HCT116 (cell line): ENCODE data around the gene CLEC2B. TPM values are rescaled to one million over a fixed set of nuclear protein-coding genes. Genes with fewer than 3 reads are reported as not detected.
A peak's percentile ranks its signal among the peaks of the same experiment; 100 is the strongest.

Experiments
- ATAC-seq: fragments of 200-7000 bp; cut with Tn5 transposase; 2 replicates; pipeline ENCODE4 v1.9.1; 2020; ENCODE audit warnings: mild to moderate bottlenecking, moderate library complexity
- BruUV-seq: library from RNA; stranded (reverse); fragments of 400-500 nt; replicated peaks from 2 replicates; lab custom pipeline; 2021; lab: Mats Ljungman, UMichigan
- CTCF ChIA-PET: fragments of 300-600 bp; sonication (Branson Sonifier 250); formaldehyde crosslinking; loops from one replicate; lab custom pipeline; 2021; ENCODE audit warnings: antibody characterized with exemption; lab: Charles Lee
- POLR2A ChIA-PET: fragments of 300-600, 350-600 bp; sonication (Branson Sonifier 250); formaldehyde crosslinking; loops from one replicate; lab custom pipeline; 2021; ENCODE audit warnings: antibody characterized with exemption; lab: Charles Lee
- RAD21 ChIA-PET, 2 experiments: fragments of 300-600 bp; sonication (Branson Sonifier 250); formaldehyde crosslinking; loops; one replicate each; lab custom pipeline; 2023; ENCODE audit warnings: low total read pairs in 2 of 2; ENCODE audit not compliant: uncharacterized antibody in 2 of 2, unreplicated experiment in 2 of 2, low non-redundant PET in 1 of 2; lab: Charles Lee
- DNase-seq: peaks from one replicate; pipeline ENCODE4 v3.0.0-alpha.2; 2010; ENCODE audit warnings: low read depth, low spot score
- H2AFZ ChIP-seq: fragments of 200-600 bp; shearing (Covaris generic), sonication (generic); 2 replicates; pipeline ENCODE4 v1.6.1; 2017; ENCODE audit warnings: low read depth, mixed run types, mixed read lengths, antibody characterized with exemption, low read length; ENCODE audit not compliant: poor library complexity, severe bottlenecking
- H3K27ac ChIP-seq: 2 replicates; pipeline ENCODE4 v1.5.1; 2012; ENCODE audit warnings: low read depth, low read length
- H3K27me3 ChIP-seq: fragments of 200-600 bp; sonication (generic); 2 replicates; pipeline ENCODE4 v1.6.1; 2016; ENCODE audit warnings: mixed run types, low read length, mixed read lengths; ENCODE audit not compliant: insufficient read depth
- H3K36me3 ChIP-seq, 2 experiments: fragments of 200-500 bp in 1 of 2; fragments of 200-600 bp in 1 of 2; sonication (Bioruptor generic) in 1 of 2; sonication (generic) in 1 of 2; 2 replicates each; pipeline versions ENCODE4 v1.5.1 to v1.6.1; 2014 to 2016; ENCODE audit warnings: low read length in 2 of 2, inconsistent platforms in 1 of 2, mixed read lengths in 1 of 2, mixed run types in 1 of 2; ENCODE audit not compliant: insufficient read depth in 2 of 2, control insufficient read depth in 1 of 2
- H3K4me1 ChIP-seq, 2 experiments: fragments of 200-600 bp in 1 of 2; sonication (generic) in 1 of 2; 2 replicates each; pipeline versions ENCODE4 v1.5.1 to v1.6.1; 2012 to 2017; ENCODE audit warnings: low read length in 2 of 2, inconsistent platforms in 1 of 2, mild to moderate bottlenecking in 1 of 2, mixed read lengths in 1 of 2, mixed run types in 1 of 2, moderate library complexity in 1 of 2; ENCODE audit not compliant: insufficient read depth in 2 of 2, control insufficient read depth in 1 of 2
- H3K4me2 ChIP-seq: fragments of 200-600 bp; sonication (generic); 2 replicates; pipeline ENCODE4 v1.6.1; 2017; ENCODE audit warnings: mixed run types, low read length, mixed read lengths
- H3K4me3 ChIP-seq, 2 experiments: fragments of 200-600 bp in 1 of 2; sonication (generic) in 1 of 2; replicated peaks in 1 of 2; 2 replicates each; pipeline ENCODE4 v1.5.1; 2011 to 2016; ENCODE audit warnings: low read length in 2 of 2, control low read depth in 1 of 2, low read depth in 1 of 2, mild to moderate bottlenecking in 1 of 2, mixed read lengths in 1 of 2, mixed run types in 1 of 2
- H3K79me2 ChIP-seq: fragments of 200-600 bp; sonication (generic); 2 replicates; pipeline ENCODE4 v1.6.1; 2017; ENCODE audit warnings: mild to moderate bottlenecking, mixed run types, low read length, moderate library complexity, mixed read lengths; ENCODE audit not compliant: insufficient read depth
- H3K9ac ChIP-seq: fragments of 200-600 bp; sonication (generic); 2 replicates; pipeline ENCODE4 v1.6.1; 2016; ENCODE audit warnings: low read length, mixed read lengths
- H3K9me2 ChIP-seq: fragments of 200-600 bp; sonication (generic), shearing (Covaris generic); 2 replicates; pipeline ENCODE4 v1.6.1; 2017; ENCODE audit warnings: mixed run types, mild to moderate bottlenecking, moderate library complexity; ENCODE audit not compliant: insufficient read depth
- H3K9me3 ChIP-seq, 2 experiments: fragments of 200-500 bp in 1 of 2; fragments of 200-600 bp in 1 of 2; sonication (Bioruptor generic) in 1 of 2; sonication (generic) in 1 of 2; 2 replicates each; pipeline ENCODE4 v1.6.1; 2014 to 2017; ENCODE audit warnings: low read length in 2 of 2, mixed read lengths in 2 of 2, inconsistent platforms in 1 of 2, low read depth in 1 of 2, mild to moderate bottlenecking in 1 of 2, mixed run types in 1 of 2, moderate library complexity in 1 of 2; ENCODE audit not compliant: control insufficient read depth in 1 of 2, insufficient read depth in 1 of 2
- H4K20me1 ChIP-seq: fragments of 200-600 bp; sonication (generic), shearing (Covaris generic); 2 replicates; pipeline ENCODE4 v1.6.1; 2017; ENCODE audit warnings: mixed run types, mild to moderate bottlenecking, moderate library complexity; ENCODE audit not compliant: insufficient read depth
- CEBPB ChIP-seq: IDR thresholded peaks from 2 replicates; pipeline ENCODE4 v1.6.1; 2012; ENCODE audit warnings: low read depth
- JUND ChIP-seq: IDR thresholded peaks from 2 replicates; pipeline ENCODE4 v1.6.1; 2012
- SP1 ChIP-seq: IDR thresholded peaks from 2 replicates; pipeline ENCODE4 v1.6.1; 2012; ENCODE audit warnings: low read depth
- SRF ChIP-seq: IDR thresholded peaks from 2 replicates; pipeline ENCODE4 v1.6.1; 2012; ENCODE audit warnings: low read depth
- ZBTB33 ChIP-seq: IDR thresholded peaks from 2 replicates; pipeline ENCODE4 v1.6.1; 2011; ENCODE audit warnings: mild to moderate bottlenecking, low read length, moderate library complexity; ENCODE audit not compliant: insufficient replicate concordance; ENCODE audit errors: extremely low read depth
- ZNF274 ChIP-seq: fragments of 200-500 bp; sonication (Bioruptor generic); IDR thresholded peaks from 2 replicates; pipeline ENCODE4 v1.6.1; 2014; ENCODE audit warnings: mild to moderate bottlenecking, low read depth, low read length, inconsistent platforms
- intact Hi-C: fragments of 100-400 bp; cut with micrococcal nuclease; formaldehyde crosslinking; loops from 2 replicates; pipeline ENCODE4 v1.10.0; 2022
- total RNA-seq: library from RNA; stranded (reverse); gene quantifications from one replicate; pipeline ENCODE4 v1.2.1, GENCODE V29; 2021; ENCODE audit not compliant: unreplicated experiment

CLEC2B gene
- total RNA-seq, 1 experiment from 2014 or later, result not detected

DNA sequence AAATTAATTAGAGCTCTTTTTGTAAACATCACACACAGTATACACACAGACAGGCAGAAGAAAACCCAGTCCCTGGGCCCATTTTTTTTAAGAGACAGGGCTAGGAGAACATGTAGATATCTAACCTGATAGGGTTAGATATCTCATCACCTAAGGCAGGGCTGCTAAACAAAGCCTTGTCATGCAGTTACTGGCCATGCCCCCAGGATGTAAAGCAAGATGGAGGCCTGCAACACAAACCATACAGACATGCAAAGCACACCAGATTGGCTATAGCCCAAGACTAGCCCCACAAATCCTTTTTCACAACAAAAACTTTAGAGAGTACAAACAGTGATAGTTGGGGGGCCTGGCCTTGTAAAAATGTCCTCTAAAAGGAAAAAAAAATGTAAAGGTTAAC is 42.6 kb upstream of the CLEC2B start (continued):
- TF ChIP-seq ZBTB33 (no peak), ZNF274 (no peak), JUND (no peak), CEBPB (no peak)

GRCh38 chr12:9910716-9911421 is 41.7 kb upstream of the CLEC2B start:
- DNase-seq, result no peak
- RAD21 ChIA-PET, result no interaction called here
- Histone ChIP-seq H3K4me2 (no peak overlapping the region), H3K79me2 (no peaks in the 10 kb centered on the region), H3K36me3 (no peaks in the 10 kb centered on the region), H4K20me1 (no peaks in the 10 kb centered on the region), H2AFZ (no peak overlapping the region), H3K9ac (no peak overlapping the region), H3K9me2 (no peaks in the 10 kb centered on the region), H3K9me3 (peaks cover 6 to 7% of the 10 kb centered on the region in 2 experiments; a peak in 2 of 4 replicates), H3K27me3 (peaks cover 19% of the 10 kb centered on the region; the same call in 1 of the 2 replicates), H3K4me3 (no peak overlapping the region), H3K27ac (no peak overlapping the region), H3K4me1 (no peaks in the 10 kb centered on the region)
- POLR2A ChIA-PET, result no interaction called here
- intact Hi-C loops, result no loop called here
- ATAC-seq, result no peak
- no TSS peak for BruUV-seq
- TF ChIP-seq SP1, result no peak
- 0 out of 2 replicates have a peak, but pooled peaks have one; percentile 30 for TF ChIP-seq SRF
- CTCF ChIA-PET, result no interaction called here
